KBM-7 (cell line): ENCODE results near the gene LEMD2.

ENCODE experiments used
- DNase-seq: peaks from one replicate; pipeline ENCODE4 v3.0.0-alpha.2; 2015
- in situ Hi-C: fragments of 300-500 bp; cut with MboI; formaldehyde crosslinking; loops from 2 replicates; pipeline ENCODE4 v1.14.3; 2020; ENCODE audit warnings: low sequenced_read_pairs, low pct_unique_long_range_greater_than_20kb, mixed read lengths

LEMD2 gene

DNA sequence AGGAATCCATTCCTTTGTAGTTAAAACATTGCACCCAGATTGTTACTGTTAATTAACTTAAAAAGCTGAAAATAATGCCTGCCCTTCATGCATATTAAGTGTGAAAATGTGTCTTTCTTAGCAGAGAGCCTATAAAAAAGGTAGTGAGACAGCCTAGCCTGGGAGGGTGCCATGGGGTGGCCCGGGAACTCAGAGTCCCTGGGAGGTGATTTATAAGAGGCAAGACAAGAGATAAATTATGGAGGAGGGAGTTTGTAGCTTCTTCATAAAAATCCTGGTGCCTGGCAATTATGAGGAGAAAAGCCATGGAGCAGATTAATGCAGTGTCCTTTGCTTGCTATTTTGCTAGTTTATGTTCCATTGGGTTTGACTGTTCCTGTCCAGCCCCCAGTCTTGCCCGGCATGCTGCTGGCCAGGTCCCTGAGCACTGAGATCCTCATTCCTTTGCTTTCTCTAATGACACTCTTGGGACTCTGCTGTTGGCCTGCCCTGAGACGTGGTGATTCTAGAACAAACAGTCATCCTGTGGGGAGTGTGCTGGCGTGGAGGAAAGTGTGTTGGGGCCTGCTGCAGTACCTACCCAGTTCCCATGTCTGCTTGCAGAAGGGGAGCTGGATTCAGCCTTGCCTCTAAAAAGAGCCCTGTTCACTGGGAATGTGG, 10.7 kb upstream of the LEMD2 start:
- in situ Hi-C loops: no loop called here
- no peak for DNase-seq

DNA sequence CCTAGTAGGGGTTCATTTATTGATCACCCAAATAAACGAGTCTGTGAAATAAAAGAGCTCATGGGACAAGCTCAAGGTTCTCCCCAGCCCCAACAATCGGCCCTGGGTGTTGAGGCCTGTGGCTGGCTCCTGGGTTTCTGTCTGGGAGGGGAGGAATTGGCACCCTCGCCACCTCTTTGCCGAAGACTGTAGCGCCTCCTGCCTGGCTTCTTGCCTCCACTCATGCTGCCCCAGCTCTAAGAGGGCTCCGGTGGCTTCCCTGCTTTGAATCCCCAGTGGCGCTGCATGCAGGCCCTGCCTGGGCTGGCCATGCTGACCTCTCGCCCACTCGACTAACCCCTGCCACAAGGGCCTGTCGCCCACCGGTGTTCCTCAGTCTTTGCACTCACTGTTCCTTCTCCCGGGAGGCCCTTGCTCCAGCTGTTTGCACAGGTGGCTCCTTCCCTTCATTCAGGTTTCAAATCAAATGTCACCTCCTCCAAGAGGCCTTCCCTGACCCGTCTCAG, 9.5 kb upstream of the LEMD2 start:
- no peak for DNase-seq

DNA sequence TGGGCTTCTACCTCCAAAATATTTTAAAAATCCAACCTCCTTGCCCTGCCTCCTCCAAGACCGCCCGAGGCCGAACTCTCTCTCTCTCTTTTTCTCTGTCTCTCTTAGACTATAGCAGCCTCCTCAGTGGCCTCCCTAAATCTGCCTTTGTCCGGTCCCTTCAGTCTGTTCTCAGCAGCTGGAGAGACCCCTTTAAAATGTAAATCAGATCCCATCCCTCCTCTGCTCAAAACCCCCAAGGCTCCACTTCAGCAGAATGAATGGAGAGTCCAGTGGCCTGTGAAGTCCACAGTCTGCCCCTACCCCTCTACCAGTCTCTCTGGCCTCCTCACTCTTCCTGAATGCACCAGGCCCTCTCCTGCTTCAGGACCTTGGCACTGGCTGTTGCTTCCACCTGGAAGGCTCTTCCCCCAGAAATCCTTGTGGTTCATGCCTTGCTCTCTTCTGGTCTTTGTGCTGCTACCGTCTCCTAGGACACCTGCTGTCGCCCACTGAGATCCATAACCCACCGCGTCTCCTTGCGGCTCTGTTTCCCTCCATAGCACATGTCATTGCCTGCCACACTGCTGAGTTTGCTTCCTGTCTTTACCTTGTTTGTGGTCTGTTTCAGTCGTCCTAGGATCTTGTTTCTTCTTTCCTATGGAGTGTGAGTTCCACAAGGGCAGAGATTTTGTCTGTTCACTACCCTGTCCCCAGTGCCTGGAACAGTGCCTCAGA, 8.9 kb upstream of the LEMD2 start:
- in situ Hi-C loops: no loop called here
- no peak for DNase-seq

More for the DNA sequence above, 9.5 kb upstream of the LEMD2 start:
- in situ Hi-C loops: no loop called here

DNA sequence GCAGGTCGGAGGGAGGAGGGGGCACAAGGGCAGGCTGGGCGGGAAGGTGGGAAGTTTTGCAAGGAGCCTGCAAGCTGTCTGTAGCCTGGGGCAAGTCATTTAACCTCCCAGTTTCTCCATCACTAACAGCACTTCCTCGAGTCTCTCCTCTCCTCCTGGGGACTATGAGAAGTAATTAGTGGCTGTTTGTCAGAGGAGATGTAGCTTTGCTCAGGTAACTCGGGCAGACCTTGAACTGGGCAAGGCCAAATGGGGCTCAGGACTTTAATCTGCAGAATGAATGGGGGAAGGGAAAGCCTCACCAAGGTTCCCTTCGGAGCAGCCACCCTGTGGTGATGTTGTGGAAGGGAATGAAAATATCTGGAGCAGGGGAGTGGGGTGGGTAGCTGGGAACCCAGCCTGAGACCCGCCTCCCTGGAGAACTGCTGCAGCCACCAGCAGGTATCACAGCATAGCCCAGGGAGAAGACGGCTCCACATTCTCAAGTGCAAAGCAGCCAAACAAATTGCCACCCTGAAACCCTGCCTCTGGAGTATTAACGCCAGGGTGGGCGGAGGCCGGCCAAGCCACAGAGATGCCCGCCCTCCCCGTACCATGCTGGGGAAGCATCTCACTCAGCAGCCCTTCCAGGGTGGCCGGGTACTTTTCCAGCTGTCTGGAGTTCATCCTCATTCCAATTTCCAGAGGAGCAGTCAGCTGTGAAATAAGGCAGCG, 6.1 kb upstream of the LEMD2 start:
- DNase-seq: no peak
- in situ Hi-C loops: no loop called here

DNA sequence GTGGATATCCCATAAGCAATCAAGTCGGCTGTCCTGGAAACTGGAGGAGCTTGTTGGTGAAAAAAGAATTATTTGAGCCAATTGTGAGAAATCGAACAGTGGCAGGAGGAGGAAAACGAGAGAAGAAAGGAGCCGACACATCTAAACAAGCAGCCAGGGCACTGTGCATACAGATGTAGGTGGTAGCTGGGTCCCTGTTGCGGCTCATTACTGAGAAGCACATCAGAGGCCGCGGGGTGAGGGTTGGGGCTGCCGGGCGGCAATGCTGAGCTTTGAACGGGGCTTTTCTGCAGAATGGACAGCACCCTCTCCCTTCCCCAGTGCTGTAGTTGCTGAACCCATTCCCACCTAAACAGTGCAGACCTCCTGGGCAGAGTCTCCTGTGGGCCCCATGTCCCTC, 4.1 kb upstream of the LEMD2 start:
- no peak for DNase-seq
- in situ Hi-C loops: no loop called here

DNA sequence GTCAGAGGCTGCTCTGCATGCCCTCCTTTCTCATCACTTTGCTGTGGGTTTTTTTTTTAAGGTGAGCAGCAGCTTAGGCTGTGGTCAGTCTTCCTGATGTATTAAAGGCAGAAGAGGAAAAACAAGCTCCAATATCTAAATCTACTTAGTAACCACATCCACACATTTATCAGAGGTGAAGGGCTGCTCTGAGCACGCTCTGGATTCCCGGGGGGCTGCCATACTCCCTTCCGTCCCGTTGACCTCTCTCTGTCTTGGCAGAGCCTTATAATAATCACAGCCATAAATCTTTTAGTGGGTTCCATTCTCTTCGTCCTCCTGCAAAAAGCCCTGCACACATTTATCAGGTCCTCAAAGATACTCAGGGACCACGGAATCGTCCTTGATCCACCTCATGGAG, 2.7 kb upstream of the LEMD2 start:
- in situ Hi-C loops: no loop called here
- no peak for DNase-seq

DNA sequence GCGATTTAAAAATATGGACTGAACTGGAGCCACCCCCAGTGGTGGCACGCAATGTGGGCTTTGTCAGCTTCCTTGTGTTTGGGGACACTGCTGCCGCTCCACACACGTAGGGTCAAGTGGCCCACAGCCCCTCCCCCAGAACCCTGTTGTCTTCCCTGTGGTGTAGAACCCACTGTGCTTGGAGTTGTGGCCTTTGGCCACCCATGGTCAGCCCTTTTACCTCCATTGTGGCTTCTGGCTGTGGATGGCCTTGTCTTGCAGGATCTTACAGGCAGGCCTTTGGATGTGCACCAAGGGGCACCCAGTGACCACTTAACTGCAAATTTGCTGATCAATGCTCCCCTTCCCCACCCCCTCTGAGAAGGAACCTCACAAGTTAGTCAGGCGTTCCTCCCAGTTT, 2.0 kb upstream of the LEMD2 start:
- no peak for DNase-seq
- in situ Hi-C loops: no loop called here

DNA sequence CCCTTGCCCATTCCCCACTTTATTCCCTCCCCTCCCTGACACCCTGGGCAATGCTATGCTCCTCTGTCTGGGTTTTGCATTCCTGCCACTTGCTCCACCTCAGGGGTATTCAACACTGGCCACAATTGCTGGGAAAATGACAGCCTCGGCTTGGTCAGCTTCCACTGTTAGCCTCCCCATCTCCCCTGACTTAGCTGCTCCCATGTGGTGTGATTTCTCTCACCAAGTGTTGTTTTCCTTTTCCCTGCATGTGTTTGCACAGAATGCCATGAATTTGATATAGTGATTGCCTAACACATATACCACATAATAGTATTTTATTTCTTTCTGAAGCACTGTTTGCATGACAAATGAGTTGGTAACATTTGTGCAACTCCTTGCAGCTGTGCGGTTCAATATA, 1.4 kb upstream of the LEMD2 start:
- no peak for DNase-seq
- in situ Hi-C loops: no loop called here

DNA sequence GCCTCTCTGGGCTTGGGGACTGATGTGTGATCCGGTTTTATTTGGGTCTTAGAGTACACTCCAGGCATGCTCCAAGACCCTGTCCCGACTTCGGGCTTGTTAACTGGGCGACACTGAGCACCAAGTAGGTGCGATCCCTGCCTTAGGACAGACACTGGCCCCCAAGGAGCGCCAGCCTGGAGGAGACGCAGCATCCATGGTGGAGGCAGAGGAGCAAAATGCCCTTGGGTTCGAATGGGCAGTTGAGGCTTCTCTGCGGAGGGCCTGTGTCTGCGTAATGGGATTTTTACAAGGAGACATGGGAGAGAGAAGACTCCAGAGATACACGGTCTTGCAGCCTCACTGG, 593 bp upstream of the LEMD2 start:
- in situ Hi-C loops: no loop called here
- DNase-seq: no peak

DNA sequence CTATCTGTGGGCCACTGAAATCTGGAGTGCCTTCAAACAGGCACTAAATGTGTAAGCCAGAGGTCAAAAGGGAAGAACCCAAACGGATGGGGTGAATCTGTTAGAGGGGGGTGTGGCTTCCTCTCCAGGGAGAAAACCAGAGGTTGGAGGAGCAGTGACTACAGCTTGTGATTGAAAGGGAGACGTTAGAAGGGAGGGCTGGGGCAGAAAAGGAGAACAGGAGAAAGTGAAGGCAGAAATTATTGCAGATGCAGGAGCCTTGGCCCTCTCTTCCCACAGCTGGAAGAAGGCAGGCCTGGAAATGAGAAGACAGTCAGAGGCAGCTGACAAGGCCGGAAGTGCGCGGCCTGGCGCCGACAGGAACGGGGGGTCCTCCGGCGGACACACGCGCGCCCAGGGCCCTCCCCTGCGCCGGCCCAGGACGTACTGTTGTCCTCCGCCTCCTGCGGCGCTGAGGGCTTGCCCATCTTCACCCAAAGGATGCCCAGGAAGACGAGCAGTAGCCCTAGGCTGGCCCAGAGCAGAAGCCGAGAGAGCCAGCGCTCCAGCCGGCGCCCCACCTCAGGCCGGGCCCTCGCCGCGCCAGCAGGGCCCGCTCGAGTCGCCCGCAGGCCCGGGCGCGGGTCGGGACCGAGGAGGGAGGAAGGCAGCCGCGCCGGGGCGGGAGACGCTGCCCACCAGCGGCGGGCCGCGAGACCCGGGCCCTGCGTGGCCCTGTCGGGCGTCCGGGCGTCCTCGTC, 806 bp downstream of the LEMD2 start:
- in situ Hi-C loops: no loop called here

DNA sequence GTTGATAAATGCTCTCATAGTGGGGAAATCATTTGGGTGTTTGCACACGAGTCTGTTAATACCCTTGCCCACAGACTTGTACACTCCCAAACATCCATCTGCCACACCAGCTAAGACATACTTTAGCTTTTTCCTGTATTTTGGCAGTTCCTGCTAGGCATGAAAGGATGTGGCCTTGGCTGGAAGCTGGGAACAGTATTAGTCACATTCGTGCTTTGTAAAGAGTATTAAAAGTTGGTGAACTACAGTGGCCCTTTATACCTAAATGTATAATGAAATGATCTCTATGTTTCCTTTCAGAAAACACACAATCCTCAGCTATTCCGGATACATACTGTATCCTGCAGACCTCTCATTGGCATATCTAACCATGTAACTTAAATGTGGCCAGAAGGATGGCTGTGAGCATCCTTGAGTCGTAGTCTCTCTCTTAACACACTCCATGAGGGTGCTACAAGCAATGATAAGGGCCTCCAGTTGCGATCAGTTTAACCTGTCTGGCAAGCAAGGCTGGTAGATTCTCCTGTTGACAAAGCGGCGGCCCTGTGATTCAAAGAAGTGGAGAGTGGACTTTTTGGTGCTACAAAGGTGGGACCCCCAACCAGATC, 1.5 kb downstream of the LEMD2 start:
- DNase-seq: no peak
- in situ Hi-C loops: no loop called here

More for the DNA sequence above, 806 bp downstream of the LEMD2 start:
- peak; percentile 81 for DNase-seq

DNA sequence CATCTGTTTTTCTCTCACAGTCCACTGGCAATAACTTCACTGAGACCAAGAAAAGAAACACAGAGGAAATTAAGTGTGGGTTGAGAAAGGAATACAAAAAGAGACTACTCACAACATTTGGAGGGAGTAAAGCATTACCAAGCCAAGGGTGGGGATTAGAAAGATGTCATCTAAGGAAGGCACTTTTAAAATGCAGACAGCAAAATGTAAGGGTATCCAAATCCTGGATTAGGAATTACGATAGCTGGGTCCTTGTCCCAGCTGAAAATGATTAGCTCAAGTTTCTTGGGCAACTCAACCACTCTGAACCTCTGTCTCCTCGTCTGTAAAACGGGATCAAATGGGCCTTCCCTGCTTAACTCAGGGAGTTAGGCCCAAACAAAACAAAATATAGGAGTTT, 2.2 kb downstream of the LEMD2 start:
- in situ Hi-C loops: no loop called here
- no peak for DNase-seq

DNA sequence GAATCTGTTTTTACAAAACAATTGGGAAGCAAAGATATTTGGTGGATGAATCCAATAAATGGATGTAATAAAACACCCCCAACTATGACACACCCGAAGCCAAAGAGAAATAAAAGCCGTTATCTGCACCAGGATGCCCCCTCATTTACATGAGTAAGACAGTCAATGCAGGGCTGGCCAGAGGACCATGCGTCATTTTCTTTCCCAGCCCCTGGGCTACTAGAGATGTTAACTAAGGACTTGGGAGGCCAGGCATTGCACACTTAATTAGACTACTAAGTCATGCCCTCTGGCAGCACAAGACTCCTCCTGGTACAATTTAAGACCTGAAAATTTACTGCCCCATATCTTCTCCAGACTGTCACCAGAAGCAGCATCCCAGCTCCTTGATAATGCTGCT, 3.2 kb downstream of the LEMD2 start:
- DNase-seq: no peak
- in situ Hi-C loops: no loop called here

DNA sequence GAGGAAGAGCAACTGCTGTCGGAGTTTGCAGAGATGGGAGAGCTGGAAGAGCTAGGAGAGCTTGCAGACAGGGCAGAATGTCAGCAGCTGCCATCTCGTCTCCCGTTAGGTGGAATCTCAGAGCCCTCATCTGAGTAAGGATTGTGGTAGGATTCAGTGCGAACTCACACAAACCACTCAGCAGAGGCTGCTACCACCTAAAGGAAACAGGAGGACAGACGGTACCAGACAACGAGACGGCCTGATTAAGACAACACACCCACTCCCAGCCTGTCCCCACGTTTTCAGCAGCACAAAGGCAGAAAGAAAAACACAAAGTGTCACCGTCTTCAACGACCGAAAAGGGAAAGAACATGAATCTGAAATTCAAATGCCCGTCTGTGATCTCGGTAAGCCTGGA, 4.1 kb downstream of the LEMD2 start:
- in situ Hi-C loops: no loop called here
- DNase-seq: no peak

DNA sequence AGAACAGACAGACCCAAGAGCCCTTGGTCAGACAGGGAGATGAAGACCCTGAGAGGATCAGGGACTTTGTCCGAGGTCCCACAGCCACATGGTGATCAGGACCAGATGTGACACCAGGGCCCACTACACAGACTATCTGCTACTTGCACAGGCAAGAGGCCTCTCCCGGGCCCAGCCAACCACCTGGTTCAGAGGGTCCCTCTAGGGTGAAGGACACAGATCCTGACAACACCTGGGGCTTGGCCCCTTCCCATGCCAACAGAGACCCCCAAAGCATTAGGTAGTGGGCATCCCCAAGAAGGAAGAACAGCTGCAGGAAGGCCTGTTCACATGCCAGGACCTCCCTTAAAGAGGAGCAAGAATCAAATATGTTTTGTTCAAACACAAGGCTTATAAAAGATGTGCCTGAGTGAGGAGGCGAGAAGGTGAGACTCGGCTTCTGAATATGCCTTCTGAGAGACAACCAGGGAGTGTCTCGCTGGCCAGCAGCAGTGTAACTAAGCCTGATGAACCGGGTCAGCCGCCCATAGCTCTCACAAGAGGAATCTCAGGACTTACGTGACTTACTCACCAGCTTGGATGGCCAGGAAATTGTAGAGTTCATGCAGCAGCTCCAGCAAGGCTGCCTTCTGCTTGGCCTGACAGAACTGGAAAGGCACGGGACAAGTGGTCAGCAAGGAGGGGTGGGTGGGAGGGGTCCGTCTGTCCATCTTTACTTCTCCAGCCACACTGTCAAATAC, 5.0 kb downstream of the LEMD2 start:
- in situ Hi-C loops: no loop called here
- no peak for DNase-seq

DNA sequence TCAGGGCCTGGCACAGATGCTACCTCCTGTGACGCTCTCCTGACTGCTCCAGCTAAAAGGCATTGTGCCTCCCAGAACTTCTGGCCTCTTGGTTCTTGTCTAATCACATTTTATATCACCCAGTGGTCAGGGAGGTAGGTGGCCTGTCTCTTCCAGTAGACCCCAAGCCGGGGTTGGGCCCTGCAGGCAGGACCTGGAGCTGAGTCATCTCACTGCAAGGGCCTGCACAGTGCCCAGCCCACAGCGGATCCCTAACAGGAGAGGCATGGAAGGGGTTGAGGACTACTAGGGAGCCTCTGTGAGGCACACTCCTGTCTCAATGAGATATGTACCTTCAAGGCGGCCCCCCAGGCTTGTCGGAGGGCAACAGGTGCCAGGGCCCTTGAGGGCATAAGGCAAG, 6.4 kb downstream of the LEMD2 start:
- DNase-seq: no peak
- in situ Hi-C loops: no loop called here

DNA sequence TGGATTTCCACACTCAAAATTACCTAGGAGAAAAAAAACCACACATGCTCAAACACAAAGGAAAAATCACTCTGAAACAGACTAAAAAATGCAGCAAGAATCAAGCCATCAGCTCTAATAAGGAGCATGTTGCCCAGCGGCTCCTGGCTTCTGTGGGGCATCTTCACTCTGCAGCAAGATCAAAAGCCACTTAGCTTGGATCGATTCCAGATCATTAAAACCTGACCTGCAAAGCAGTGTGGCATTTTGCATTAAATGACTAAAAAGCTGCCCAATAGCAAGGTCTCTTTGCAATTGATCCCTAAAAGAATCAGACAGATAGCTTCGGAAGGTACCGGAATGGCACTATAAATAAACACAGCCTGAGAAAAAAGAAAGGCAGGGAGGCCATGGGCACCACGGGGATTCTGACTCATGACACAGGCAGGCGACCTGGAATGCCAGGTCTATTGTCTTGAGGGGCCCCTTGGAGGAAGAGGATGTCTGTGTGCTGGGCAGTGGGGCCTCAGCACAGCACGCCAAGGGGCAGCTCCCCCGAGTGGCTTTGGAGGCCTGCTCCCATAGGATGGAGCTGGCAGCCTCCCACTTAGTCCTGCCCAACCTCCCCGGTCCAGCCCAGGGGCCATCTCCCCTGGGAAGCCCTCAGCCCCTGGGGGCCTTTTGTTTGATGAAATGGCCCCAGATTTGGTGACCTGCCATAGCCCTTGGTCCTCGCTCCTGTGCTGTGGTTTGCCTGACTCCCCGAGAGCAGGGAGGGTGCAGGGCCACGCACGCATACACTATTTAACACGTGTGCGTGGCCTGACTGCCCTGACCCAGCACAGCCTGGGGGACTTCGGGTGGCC, 7.6 kb downstream of the LEMD2 start:
- in situ Hi-C loops: no loop called here
- DNase-seq: no peak

DNA sequence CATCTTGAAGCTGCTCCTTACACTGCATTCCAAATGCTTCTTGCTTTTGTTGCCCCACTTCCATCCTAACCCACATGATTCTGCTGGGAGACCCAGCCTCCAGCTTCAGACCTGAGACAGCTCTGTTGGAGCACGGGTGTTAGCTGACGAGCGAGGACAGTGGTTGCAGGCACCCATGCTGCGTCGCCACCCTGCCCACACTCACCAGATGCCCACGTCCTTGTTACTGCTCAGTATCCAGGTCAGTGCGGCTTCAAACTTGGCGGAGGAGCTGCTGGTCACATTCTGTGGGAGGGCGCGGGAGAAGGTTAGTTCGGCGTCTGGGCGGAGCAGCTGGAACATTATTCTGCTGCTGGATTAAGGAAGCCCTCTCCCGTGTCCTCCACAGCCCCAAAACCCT, 9.0 kb downstream of the LEMD2 start:
- in situ Hi-C loops: no loop called here
- DNase-seq: no peak
